GM21515 (cell line): ENCODE measurements around the gene TSPAN8.
"Not testable (repeated sequence)": the region's sequence is repeated elsewhere in the genome, so short reads cannot be mapped to it uniquely, and the experiment has no call there.

Source experiments
- ATAC-seq: cut with Tn5 transposase; IDR thresholded peaks from one replicate; pipeline ENCODE4 v1.9.1; 2021; ENCODE audit not compliant: unreplicated experiment

The TSPAN8 gene

DNA sequence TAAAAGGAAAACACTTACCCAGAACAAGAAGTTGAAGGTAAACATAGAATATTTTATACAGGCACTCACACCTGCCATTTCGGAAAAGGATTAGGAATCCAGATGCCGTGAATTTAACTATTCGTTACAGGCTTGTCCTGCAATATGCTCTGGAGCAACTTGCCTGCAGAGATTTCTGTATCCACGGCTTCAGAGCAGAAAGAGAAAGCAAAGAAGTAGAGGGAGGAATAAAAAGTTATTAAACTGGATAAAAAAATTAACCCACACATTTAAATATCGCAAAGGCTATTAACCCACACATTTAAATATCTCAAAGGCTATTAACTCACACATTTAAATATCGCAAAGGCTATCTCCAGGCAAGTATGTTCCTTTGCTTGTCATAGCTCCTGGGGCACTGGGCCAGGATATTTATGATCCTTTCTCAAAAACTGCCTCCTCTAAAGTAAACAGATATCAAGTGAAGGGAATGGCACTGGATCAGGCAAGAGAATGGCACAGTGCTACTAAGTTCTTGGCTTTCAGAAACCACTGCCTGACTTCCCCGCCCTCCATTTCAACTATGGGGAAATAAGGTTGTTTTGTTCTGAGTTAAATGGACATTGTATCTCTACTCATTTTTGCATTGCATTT is at the start of gene TSPAN8:
Gene TSPAN8 (minus strand): TSS at position 399 of the 633 bp plus-strand sequence. CDS start 321 bp downstream, at position 78.
- no peak for ATAC-seq

DNA sequence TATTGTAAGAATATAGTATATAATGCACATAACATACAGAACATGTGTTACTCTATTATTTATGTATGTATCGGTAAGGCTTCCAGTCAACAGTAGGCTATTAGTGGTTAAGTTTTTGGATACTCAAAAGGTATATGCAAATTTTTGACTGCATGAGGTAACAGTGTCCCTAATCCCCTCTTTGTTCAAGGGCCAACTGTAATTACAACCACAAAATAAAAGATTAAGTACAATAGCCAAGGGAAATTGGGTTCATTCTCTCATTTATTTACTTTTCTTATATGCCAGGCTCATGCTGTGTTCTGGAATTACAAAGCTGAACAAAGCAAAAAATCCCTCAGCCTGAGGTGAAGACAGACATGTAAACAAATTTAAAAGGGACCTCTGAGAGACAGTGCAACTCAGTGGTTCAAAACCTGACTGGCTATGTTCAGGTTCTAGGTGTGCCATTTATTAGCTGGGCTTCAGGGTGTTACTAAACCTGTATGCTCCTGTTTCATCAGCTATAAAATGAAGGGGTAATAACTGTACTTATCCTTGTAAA is 43.4 kb upstream of the TSPAN8 start:
- ATAC-seq: no peak

DNA sequence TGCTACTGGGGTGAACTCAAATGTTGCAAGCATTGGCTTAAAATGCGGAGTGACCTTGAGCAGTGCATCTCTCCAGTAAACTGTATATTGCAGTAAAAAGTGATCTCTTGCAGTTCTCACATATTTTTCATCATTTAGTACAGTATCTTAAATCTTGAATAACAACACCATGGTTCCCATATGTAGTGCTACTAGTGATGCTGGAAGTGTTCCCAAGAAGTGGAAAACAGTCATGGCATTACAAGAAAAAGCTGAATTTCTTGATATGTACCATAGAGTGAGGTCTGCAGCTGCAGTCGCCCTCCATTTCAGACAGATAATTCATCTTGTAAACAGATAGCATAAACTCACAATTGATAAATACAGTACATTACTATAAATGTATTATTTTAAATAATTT is 42.9 kb upstream of the TSPAN8 start:
- no peak for ATAC-seq

- ATAC-seq: no peak
Measured at GRCh38 chr12:71197460-71197859, 39.7 kb upstream of the TSPAN8 start.

GRCh38 chr12:71195338-71195896 is 37.6 kb upstream of the TSPAN8 start:
- no peak for ATAC-seq

DNA sequence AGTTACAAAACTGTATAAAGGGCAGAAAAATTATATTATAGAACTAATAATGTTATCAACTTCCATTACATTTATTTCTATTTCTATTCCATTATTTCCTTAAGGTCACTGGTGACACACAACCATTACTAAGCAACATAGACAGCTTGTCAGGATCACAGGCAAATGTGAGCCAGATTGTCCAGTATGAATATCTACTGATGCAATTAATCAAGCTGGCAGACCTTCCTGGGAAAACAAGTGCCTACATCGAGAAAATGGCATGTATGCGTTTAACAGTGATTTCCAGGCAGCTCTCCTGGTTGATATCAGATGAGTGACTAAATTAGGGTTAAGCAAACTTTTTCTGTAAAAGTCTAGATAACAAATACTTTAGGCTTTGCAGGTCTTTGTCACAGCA is 36.9 kb upstream of the TSPAN8 start:
- no peak for ATAC-seq

DNA sequence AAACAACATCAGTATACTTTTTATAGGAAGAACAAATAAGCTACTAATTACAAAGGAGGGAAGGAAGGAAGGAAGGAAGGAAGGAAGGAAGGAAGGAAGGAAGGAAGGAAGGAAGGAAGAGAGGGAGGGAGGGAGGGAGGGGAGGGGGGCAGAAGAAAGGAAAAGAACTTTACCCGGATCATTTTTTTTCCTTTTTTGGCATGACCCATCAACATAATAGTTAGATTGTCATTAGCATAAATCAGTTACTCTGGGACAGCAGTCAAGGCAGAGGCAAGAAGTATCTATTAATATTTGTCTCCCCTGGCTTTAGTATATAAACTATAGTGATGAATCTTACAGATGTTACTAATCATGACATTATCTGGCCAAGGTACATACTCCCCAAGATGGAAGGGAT is 35.2 kb upstream of the TSPAN8 start:
- ATAC-seq: no peak

DNA sequence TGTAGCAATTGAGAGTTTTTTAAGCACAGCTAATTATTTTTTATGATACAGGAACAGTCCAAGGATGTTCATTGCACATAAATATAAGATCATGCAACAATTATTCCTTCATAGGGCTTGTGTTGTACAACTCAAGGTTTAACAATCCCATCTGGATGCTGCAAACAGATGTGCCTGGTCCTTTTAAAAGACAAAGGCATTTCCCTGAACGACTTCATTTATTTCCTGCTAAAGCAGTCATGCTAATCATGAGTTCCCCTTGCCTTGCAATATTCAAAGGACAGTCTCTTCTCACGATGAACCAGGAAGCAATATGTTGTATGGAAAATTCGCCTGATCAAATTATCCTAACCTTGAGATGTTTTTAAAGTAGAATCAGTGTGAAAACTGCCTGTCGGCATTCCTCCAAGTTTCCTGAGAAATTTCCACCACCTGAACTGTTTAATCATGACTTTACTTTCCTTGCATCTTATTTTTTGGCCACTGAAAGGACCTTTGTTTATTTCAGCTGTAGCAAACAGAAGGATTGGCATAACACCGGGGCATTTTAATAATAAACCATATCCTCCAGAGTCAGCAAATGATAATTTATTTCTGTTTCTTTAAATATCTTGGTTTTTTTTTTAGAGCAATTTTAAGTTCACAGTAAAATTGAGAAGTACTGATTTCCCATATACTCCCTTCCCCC is 33.9 kb upstream of the TSPAN8 start:
- ATAC-seq: no peak

GRCh38 chr12:71190822-71191221 is 33.0 kb upstream of the TSPAN8 start:
- ATAC-seq: no peak

GRCh38 chr12:71187379-71187778 is 29.6 kb upstream of the TSPAN8 start:
- no peak for ATAC-seq

GRCh38 chr12:71186571-71187288 is 28.9 kb upstream of the TSPAN8 start:
- no peak for ATAC-seq

DNA sequence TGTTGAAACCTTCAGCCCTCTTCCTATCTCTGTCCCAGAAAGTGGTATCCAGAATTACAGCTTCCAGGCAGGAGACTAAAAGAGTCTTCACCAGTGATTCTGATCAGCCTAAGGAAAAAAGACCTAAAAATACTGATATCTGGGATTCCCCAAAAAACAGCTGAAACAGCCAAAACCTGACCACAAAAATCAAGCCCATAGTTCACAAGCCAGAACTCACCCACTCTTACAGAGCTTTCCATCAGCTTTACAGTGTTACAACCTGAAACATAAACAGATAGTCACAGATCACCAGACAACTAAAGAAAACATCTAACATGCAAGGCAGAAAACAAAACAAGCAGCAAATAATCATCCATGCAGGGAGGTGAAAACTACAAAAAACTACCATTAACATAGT is 26.0 kb upstream of the TSPAN8 start:
- ATAC-seq: no peak

DNA sequence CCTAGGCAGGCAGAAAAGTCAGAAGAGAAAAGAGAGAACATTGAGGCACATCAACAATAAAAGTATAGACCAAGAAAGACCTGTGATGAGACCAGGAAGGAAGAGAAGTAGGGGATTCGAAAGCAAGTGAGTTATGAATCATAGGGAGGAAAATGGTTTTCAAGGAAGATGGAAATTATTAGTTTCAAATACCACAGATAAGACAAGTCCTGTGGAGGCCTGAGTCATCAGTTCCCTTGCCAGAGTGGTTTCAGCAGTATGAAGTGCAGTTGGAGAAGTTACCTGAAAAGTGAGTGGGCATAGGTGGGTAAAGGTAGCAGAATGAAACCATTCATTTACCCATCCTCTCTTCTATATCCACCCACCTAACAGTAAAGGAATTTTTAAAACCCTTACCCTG is 25.2 kb upstream of the TSPAN8 start:
- no peak for ATAC-seq

GRCh38 chr12:71178162-71178561 is 20.4 kb upstream of the TSPAN8 start:
- ATAC-seq: no peak

DNA sequence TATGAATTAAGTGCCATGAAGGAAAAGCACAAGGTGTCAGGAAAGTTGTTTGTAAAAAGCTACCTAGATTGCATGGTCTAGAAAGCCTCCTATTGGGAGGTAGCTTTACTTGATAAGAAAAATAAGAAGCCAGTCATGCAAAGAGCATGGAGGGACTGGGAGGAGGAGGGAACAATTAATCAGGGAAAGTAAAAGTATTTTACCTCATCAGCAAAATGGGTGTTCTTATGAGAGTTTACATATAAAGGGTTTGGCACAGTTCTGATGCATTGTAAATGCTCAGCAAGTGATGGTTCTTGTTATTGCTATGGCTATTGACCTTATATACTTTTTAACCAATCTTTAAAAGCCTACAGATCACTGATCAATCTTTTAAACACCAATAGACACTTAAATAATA is 17.0 kb upstream of the TSPAN8 start:
- no peak for ATAC-seq

DNA sequence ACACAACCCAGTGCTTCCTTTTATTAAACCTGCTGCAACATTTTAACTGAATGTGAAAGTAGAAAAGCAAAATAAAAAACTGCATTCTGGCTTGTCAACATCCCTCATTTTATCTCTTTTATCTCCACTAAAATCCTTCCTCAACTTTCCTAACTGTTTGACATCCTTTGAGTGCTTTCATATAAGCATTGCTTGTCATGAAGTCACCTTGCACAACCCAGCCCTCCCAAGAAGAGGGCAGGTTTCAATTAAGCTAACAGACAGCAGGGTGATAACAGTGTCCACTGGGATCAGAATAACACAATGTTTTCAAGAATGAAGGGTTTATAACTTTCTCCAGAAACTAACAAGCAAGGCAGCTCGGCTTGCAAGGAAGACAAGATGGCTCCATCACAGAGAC is 16.3 kb upstream of the TSPAN8 start:
- ATAC-seq: no peak

DNA sequence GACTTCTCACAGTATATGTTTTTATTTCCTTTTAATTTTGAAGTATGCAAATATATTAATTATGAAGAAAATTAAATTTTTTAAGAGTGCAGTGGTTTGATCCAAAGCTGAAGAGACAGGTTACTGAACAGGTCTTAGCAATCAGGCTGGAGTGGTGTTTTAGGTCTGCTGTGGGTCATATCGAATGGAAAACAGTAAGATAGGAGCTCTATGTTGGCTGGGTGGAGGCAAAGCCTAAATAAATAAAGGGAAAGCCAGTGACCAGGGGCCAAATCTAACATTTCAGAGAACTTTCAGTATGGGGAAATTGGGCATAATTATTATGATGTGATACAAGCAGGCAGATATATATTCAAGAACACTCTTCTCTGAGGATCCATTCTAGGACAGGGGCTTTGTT is 12.7 kb upstream of the TSPAN8 start:
- ATAC-seq: no peak

GRCh38 chr12:71169286-71169685 is 11.5 kb upstream of the TSPAN8 start:
- no peak for ATAC-seq

DNA sequence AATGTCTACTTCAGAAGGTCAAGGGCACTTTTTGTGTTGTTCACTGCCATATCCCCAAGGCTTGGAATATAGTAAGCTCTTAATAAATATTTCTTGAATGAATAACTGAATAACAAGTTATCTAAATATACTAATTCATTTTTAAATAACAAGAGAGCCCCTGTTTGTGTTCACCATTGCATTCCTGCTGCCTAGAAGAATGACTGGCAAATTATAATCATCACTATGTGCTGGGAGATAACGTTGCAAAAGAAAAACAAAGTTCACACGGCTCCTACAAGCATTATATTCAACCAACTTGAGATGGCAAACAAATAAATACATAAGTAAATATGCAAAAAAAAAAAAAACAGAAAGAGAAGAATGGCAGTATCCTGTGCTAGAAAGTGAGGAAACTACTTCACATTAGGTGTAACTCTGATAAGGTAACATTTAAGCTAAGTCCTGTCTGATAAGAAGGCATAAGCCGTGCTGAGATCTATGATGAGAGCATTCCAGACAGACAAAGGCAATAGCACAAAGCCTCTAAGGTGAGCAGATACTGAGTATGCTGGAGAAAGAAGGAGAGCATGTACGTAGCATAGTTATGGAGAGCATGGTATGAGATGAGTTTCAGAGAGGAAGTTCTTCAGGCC is 9.2 kb upstream of the TSPAN8 start:
- ATAC-seq: no peak

DNA sequence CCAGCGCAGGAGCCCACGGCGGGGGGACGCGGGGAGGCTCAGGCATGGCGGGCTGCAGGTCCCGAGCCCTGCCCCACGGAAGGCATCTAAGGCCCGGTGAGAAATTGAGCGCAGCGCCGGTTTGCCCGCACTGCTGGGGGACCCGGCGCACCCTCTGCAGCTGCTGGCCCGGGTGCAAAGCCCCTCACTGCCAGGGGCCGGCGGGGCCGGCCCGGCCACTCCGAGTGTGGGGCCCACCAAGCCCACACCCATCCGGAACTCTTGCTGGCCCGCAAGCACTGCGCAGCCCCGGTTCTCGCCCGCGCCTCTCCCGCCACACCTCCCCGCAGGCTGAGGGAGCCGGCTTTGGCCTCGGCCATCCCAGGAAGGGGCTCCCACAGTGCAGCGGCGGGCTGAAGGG is 8.5 kb upstream of the TSPAN8 start:
- ATAC-seq: no peak

GRCh38 chr12:71165780-71166179 is 8.0 kb upstream of the TSPAN8 start:
- ATAC-seq: not testable (repeated sequence)
